Panc1 (cell line): ENCODE results near the gene L3MBTL2. TPM values are rescaled to one million over a fixed set of nuclear protein-coding genes. Genes with fewer than 3 reads are reported as not detected.

Experiments used
- ATAC-seq: fragments of 200-7000 bp; cut with Tn5 transposase; 2 replicates; pipeline ENCODE4 v1.9.1; 2020; ENCODE audit warnings: mild to moderate bottlenecking, moderate library complexity
- BruUV-seq: library from RNA; stranded (reverse); fragments of 400-500 nt; replicated peaks from 2 replicates; lab custom pipeline; 2021; lab: Mats Ljungman, UMichigan
- CTCF ChIA-PET: fragments of 300-600 bp; sonication (Branson Sonifier 250); formaldehyde crosslinking; loops from one replicate; lab custom pipeline; 2022; ENCODE audit warnings: antibody characterized with exemption; lab: Charles Lee
- POLR2A ChIA-PET: fragments of 300-600 bp; sonication (Branson Sonifier 250); formaldehyde crosslinking; loops from one replicate; lab custom pipeline; 2022; ENCODE audit warnings: antibody characterized with exemption; lab: Charles Lee
- DNase-seq: peaks from one replicate; pipeline ENCODE4 v3.0.0-alpha.2; 2010; ENCODE audit warnings: low read depth, low spot score
- H3K27ac ChIP-seq: 2 replicates; pipeline ENCODE4 v1.5.1; 2011; ENCODE audit warnings: mild to moderate bottlenecking, low read length, inconsistent platforms
- H3K27me3 ChIP-seq: fragments of 200-500 bp; sonication (Bioruptor generic); 2 replicates; pipeline ENCODE4 v1.6.0; 2014; ENCODE audit warnings: low read length, inconsistent platforms; ENCODE audit not compliant: control insufficient read depth, insufficient read depth
- H3K36me3 ChIP-seq: fragments of 200-500 bp; sonication (Bioruptor generic); 2 replicates; pipeline ENCODE4 v1.5.1; 2014; ENCODE audit warnings: inconsistent platforms, mild to moderate bottlenecking, low read length, moderate library complexity; ENCODE audit not compliant: control insufficient read depth, insufficient read depth
- H3K4me1 ChIP-seq: 2 replicates; pipeline ENCODE4 v1.5.1; 2011; ENCODE audit warnings: inconsistent platforms, mild to moderate bottlenecking, low read length, moderate library complexity; ENCODE audit not compliant: control insufficient read depth, insufficient read depth
- H3K4me3 ChIP-seq, 2 experiments: 2 replicates each; pipeline ENCODE4 v1.5.1; 2011 to 2012; ENCODE audit warnings: low read depth in 2 of 2, low read length in 2 of 2, mild to moderate bottlenecking in 2 of 2, inconsistent platforms in 1 of 2, moderate library complexity in 1 of 2
- H3K9me3 ChIP-seq: fragments of 200-500 bp; sonication (Bioruptor generic); 2 replicates; pipeline ENCODE4 v1.5.1; 2014; ENCODE audit warnings: low read depth, mild to moderate bottlenecking, inconsistent platforms, low read length, moderate library complexity; ENCODE audit not compliant: control insufficient read depth, insufficient read depth
- CTCF ChIP-seq: fragments of 450-650 bp; IDR thresholded peaks from 2 replicates; pipeline ENCODE4 v1.5.1; 2017; ENCODE audit warnings: mild to moderate bottlenecking
- POLR2AphosphoS5 ChIP-seq: IDR thresholded peaks from 2 replicates; pipeline ENCODE4 v1.6.1; 2012; ENCODE audit warnings: mild to moderate bottlenecking, low read depth, low read length, moderate library complexity
- REST ChIP-seq, 2 experiments: IDR thresholded peaks; 2 replicates each; pipeline ENCODE4 v1.6.1; 2011 to 2012; ENCODE audit warnings: low read depth in 2 of 2, control low read depth in 1 of 2, low read length in 1 of 2, mild to moderate bottlenecking in 1 of 2, moderate library complexity in 1 of 2; ENCODE audit not compliant: insufficient read depth in 1 of 2
- SIN3A ChIP-seq: IDR thresholded peaks from 2 replicates; pipeline ENCODE4 v1.6.1; 2012; ENCODE audit warnings: low read depth, mild to moderate bottlenecking, low read length, moderate library complexity, borderline replicate concordance; ENCODE audit not compliant: insufficient read depth
- TCF7L2 ChIP-seq: IDR thresholded peaks from 2 replicates; pipeline ENCODE4 v1.6.1; 2011; ENCODE audit warnings: mild to moderate bottlenecking, low read depth, low read length, inconsistent platforms
- in situ Hi-C: cut with HindIII; loops from 2 replicates; pipeline ENCODE4 v1.10.0; 2016; ENCODE audit warnings: low sequenced_read_pairs, low pct_unique_long_range_greater_than_20kb
- intact Hi-C: fragments of 100-400 bp; cut with micrococcal nuclease; formaldehyde crosslinking; loops from one replicate; pipeline ENCODE4 v1.10.0; 2022; ENCODE audit not compliant: unreplicated experiment
- total RNA-seq: library from RNA; stranded (reverse); gene quantifications from one replicate; pipeline ENCODE4 v1.2.1, GENCODE V29; 2021; ENCODE audit not compliant: unreplicated experiment

L3MBTL2 gene
- total RNA-seq, 1 experiment from 2014 or later: 26.6 TPM

- Histone ChIP-seq H3K4me1 (no peaks in the 10 kb centered on the region; the same call in 1 of the 2 replicates), H3K9me3 (no peaks in the 10 kb centered on the region), H3K4me3 (no peak overlapping the region), H3K27me3 (no peaks in the 10 kb centered on the region), H3K36me3 (no peaks in the 10 kb centered on the region), H3K27ac (no peak overlapping the region)
- ChIA-PET CTCF (no interaction called here), POLR2A (no interaction called here)
- no peak for ATAC-seq
- no peak for DNase-seq
- TF ChIP-seq CTCF (no peak), REST (IDR thresholded peaks at IDR 0.05; ENCODE audit: insufficient read depth in 1 of 2, low read depth in 2 of 2, low read length in 1 of 2) (no peak), SIN3A (no peak), POLR2AphosphoS5 (no peak), TCF7L2 (no peak)
- BruUV-seq: no TSS peak
- intact Hi-C loops (no loop called here), in situ Hi-C loops (no loop called here)
These were observed 24.1 kb downstream of the L3MBTL2 start for GRCh38 chr22:41229215-41229614.

GRCh38 chr22:41229730-41230400 is 24.8 kb downstream of the L3MBTL2 start:
- no peaks in the 10 kb centered on the region for H3K27me3 ChIP-seq
- H3K4me3 ChIP-seq: no peak overlapping the region
- ATAC-seq: no peak
- TF ChIP-seq REST (IDR thresholded peaks at IDR 0.05; ENCODE audit: insufficient read depth in 1 of 2, low read depth in 2 of 2, low read length in 1 of 2): no peak
- no peak for TF ChIP-seq CTCF
- TF ChIP-seq TCF7L2: no peak
- no peak for TF ChIP-seq SIN3A
- no peak for TF ChIP-seq POLR2AphosphoS5
- H3K9me3 ChIP-seq: no peaks in the 10 kb centered on the region
- intact Hi-C loops: no loop called here
- H3K36me3 ChIP-seq: no peaks in the 10 kb centered on the region
- H3K4me1 ChIP-seq: no peaks in the 10 kb centered on the region; the same call in 1 of the 2 replicates
- no peak overlapping the region for H3K27ac ChIP-seq
- ChIA-PET CTCF (no interaction called here), POLR2A (interaction anchor here (0.6 kb wide), 2 partner anchors 12 to 256 kb away, joined by 3 to 5 read pairs; no protein-coding TSS in a partner anchor)
- in situ Hi-C loops: no loop called here
- no TSS peak for BruUV-seq
- no peak for DNase-seq
